IMR-90 (cell line): ENCODE results near the gene CGNL1. TPM values are rescaled to one million over a fixed set of nuclear protein-coding genes. Genes with fewer than 3 reads are reported as not detected.

Experiments used
- ATAC-seq: fragments of 200-7000 bp; cut with Tn5 transposase; 2 replicates; pipeline ENCODE4 v1.9.1; 2020; ENCODE audit warnings: low read depth, mild to moderate bottlenecking, moderate library complexity
- BruUV-seq: library from RNA; stranded (reverse); fragments of 400-500 nt; replicated peaks from 2 replicates; lab custom pipeline; 2021; lab: Mats Ljungman, UMichigan
- CTCF ChIA-PET: fragments of 300-600 bp; formaldehyde crosslinking; extraction: SDS; loops from one replicate; lab custom pipeline; 2021; ENCODE audit warnings: antibody characterized with exemption; lab: Yijun Ruan, JAX
- POLR2A ChIA-PET: fragments of 300-600 bp; sonication (Branson Sonifier 250); formaldehyde crosslinking; loops from one replicate; lab custom pipeline; 2022; ENCODE audit warnings: antibody characterized with exemption; ENCODE audit not compliant: unreplicated experiment; lab: Charles Lee
- DNase-seq: peaks from one replicate; pipeline ENCODE4 v3.0.0; 2013
- H2AFZ ChIP-seq: replicated peaks from 2 replicates; pipeline ENCODE3; 2013; ENCODE audit warnings: low read length, mild to moderate bottlenecking; ENCODE audit not compliant: poor library complexity
- H2AK5ac ChIP-seq: 2 replicates; pipeline ENCODE4 v1.6.1; 2013; ENCODE audit warnings: low read depth, low read length, inconsistent platforms
- H2AK9ac ChIP-seq: replicated peaks from 2 replicates; pipeline ENCODE3; 2013; ENCODE audit warnings: mild to moderate bottlenecking, low read depth, low read length, moderate library complexity; ENCODE audit not compliant: poor library complexity
- H2BK120ac ChIP-seq: 2 replicates; pipeline ENCODE4 v1.6.1; 2013; ENCODE audit warnings: low read depth, low read length, inconsistent platforms
- H2BK15ac ChIP-seq: 3 replicates; pipeline ENCODE4 v1.6.1; 2013; ENCODE audit warnings: low read depth, low read length, inconsistent platforms
- H2BK20ac ChIP-seq: 2 replicates; pipeline ENCODE4 v1.6.1; 2013; ENCODE audit warnings: low read depth, mild to moderate bottlenecking, inconsistent platforms, low read length, moderate library complexity
- H2BK5ac ChIP-seq: 2 replicates; pipeline ENCODE4 v1.6.1; 2013; ENCODE audit warnings: mild to moderate bottlenecking, low read depth, low read length, inconsistent platforms; ENCODE audit not compliant: poor library complexity, severe bottlenecking
- H3K14ac ChIP-seq: replicated peaks from 2 replicates; pipeline ENCODE4 v1.6.1; 2013; ENCODE audit warnings: low read depth, low read length, inconsistent platforms
- H3K18ac ChIP-seq: 2 replicates; pipeline ENCODE4 v1.6.1; 2013; ENCODE audit warnings: low read depth, low read length, control low read depth
- H3K23ac ChIP-seq: 2 replicates; pipeline ENCODE4 v1.6.1; 2013; ENCODE audit warnings: low read depth, low read length, inconsistent platforms
- H3K27ac ChIP-seq: 2 replicates; pipeline ENCODE4 v1.5.1; 2013; ENCODE audit warnings: mild to moderate bottlenecking, control low read depth, low read length; ENCODE audit not compliant: insufficient read depth
- H3K27me3 ChIP-seq: 2 replicates; pipeline ENCODE4 v1.6.1; 2013; ENCODE audit warnings: low read length; ENCODE audit not compliant: control insufficient read depth, insufficient read depth
- H3K36me3 ChIP-seq: 2 replicates; pipeline ENCODE4 v1.6.1; 2013; ENCODE audit warnings: low read length, mixed read lengths; ENCODE audit not compliant: control insufficient read depth, insufficient read depth
- H3K4ac ChIP-seq: 2 replicates; pipeline ENCODE4 v1.6.1; 2013; ENCODE audit warnings: low read depth, low read length, inconsistent platforms
- H3K4me1 ChIP-seq: 2 replicates; pipeline ENCODE4 v1.6.1; 2013; ENCODE audit warnings: low read length, mixed read lengths; ENCODE audit not compliant: control insufficient read depth, insufficient read depth
- H3K4me2 ChIP-seq: 2 replicates; pipeline ENCODE4 v1.6.1; 2013; ENCODE audit warnings: low read depth, mild to moderate bottlenecking, control low read depth, low read length, moderate library complexity
- H3K4me3 ChIP-seq: 2 replicates; pipeline ENCODE4 v1.5.1; 2013; ENCODE audit warnings: low read depth, mild to moderate bottlenecking, control low read depth, low read length, moderate library complexity; ENCODE audit not compliant: insufficient read depth
- H3K56ac ChIP-seq: 2 replicates; pipeline ENCODE4 v1.6.1; 2013; ENCODE audit warnings: low read length, inconsistent platforms; ENCODE audit not compliant: insufficient read depth; ENCODE audit errors: extremely low read depth
- H3K79me1 ChIP-seq, 2 experiments: 2 replicates each; pipeline ENCODE4 v1.6.1; 2013; ENCODE audit warnings: low read length in 2 of 2, inconsistent platforms in 1 of 2, low read depth in 1 of 2
- H3K9ac ChIP-seq: 2 replicates; pipeline ENCODE4 v1.6.1; 2013; ENCODE audit warnings: low read depth, low read length, control low read depth
- H3K9me1 ChIP-seq: 2 replicates; pipeline ENCODE4 v1.6.1; 2013; ENCODE audit warnings: low read length, inconsistent platforms; ENCODE audit not compliant: insufficient read depth
- H3K9me3 ChIP-seq: 2 replicates; pipeline ENCODE4 v1.6.1; 2013; ENCODE audit warnings: low read length; ENCODE audit not compliant: control insufficient read depth, insufficient read depth
- H4K20me1 ChIP-seq: 2 replicates; pipeline ENCODE4 v1.6.1; 2013; ENCODE audit warnings: low read length, inconsistent platforms; ENCODE audit not compliant: insufficient read depth
- H4K5ac ChIP-seq: 2 replicates; pipeline ENCODE4 v1.6.1; 2013; ENCODE audit warnings: mild to moderate bottlenecking, low read depth, low read length, control low read depth
- H4K8ac ChIP-seq, 2 experiments: 2 replicates each; pipeline ENCODE4 v1.6.1; 2013; ENCODE audit warnings: low read depth in 2 of 2, low read length in 2 of 2, control low read depth in 1 of 2, inconsistent platforms in 1 of 2
- H4K91ac ChIP-seq: 2 replicates; pipeline ENCODE4 v1.6.1; 2013; ENCODE audit warnings: low read depth, low read length, inconsistent platforms; ENCODE audit not compliant: insufficient read depth
- ELK1 ChIP-seq: fragments of 150-350 bp; IDR thresholded peaks from 2 replicates; pipeline ENCODE4 v1.6.1; 2016; ENCODE audit warnings: low read depth, mild to moderate bottlenecking, low read length, moderate library complexity, borderline replicate concordance
- MAFK ChIP-seq: IDR thresholded peaks from 2 replicates; pipeline ENCODE4 v1.6.1; 2012; ENCODE audit warnings: low read depth, low read length, improper control_type of control experiment
- WGBS, 2 experiments: methylation state at CpG; one replicate each; pipeline versions ENCODE4 v1.1.5 to v1.1.7; 2013; ENCODE audit warnings: missing lambda C conversion rate in 2 of 2; ENCODE audit not compliant: insufficient read length in 1 of 2; ENCODE audit errors: extremely low coverage in 2 of 2; 5-methylcytosine and 5-hydroxymethylcytosine counted together
- dilution Hi-C: fragments of 300-500 bp; cut with HindIII; formaldehyde crosslinking; loops from one replicate; pipeline ENCODE4 v1.14.3; 2018; ENCODE audit warnings: low sequenced_read_pairs; ENCODE audit not compliant: unreplicated experiment
- in situ Hi-C: fragments of 300-500 bp; cut with MboI; formaldehyde crosslinking; loops from 3 replicates; pipeline ENCODE4 v1.14.3; 2019; ENCODE audit warnings: low sequenced_read_pairs, inconsistent platforms, mixed read lengths
- intact Hi-C: fragments of 100-400 bp; cut with micrococcal nuclease; formaldehyde crosslinking; loops from 2 replicates; pipeline ENCODE4 v1.10.0; 2022
- polyA plus RNA-seq, 3 experiments: library from polyadenylated mRNA; depleted of rRNA; stranded (reverse); fragments of >200 nt; gene quantifications; 2 replicates each; pipeline ENCODE4 v1.2.3, GENCODE V29; 2012; ENCODE audit warnings: low replicate concordance in 1 of 3
- total RNA-seq: library from RNA; depleted of rRNA; stranded (reverse); fragments of >200 nt; gene quantifications from 2 replicates; pipeline ENCODE4 v1.2.3, GENCODE V29; 2012

CGNL1 gene
- total and polyA plus RNA-seq, 2 of the 4 experiments (the other 2 are of a cell fraction), result 0.07 to 0.18 TPM

GRCh38 chr15:57571725-57572124 lies 195.4 kb downstream of the CGNL1 start:
- H3K18ac ChIP-seq, result no peak overlapping the region
- H3K4ac ChIP-seq, result no peak overlapping the region
- H3K27ac ChIP-seq, result no peak overlapping the region
- no TSS peak for BruUV-seq
- H2AK9ac ChIP-seq, result no peak overlapping the region
- no peaks in the 10 kb centered on the region for H3K79me1 ChIP-seq
- H4K5ac ChIP-seq, result no peak overlapping the region
- DNase-seq (no peak), ATAC-seq (no peak)
- intact Hi-C loops, result no loop called here
- H3K9me3 ChIP-seq, result no peaks in the 10 kb centered on the region
- no peak overlapping the region for H4K91ac ChIP-seq
- no peak overlapping the region for H2BK15ac ChIP-seq
- no peak overlapping the region for H3K4me2 ChIP-seq
- H3K56ac ChIP-seq, result no peak overlapping the region
- H2AK5ac ChIP-seq, result no peak overlapping the region
- H3K4me3 ChIP-seq, result no peak overlapping the region
- H3K27me3 ChIP-seq, result peaks cover 6% of the 10 kb centered on the region
- H2BK120ac ChIP-seq, result no peak overlapping the region
- no peak overlapping the region for H2BK5ac ChIP-seq
- no peak overlapping the region for H2AFZ ChIP-seq
- H3K9me1 ChIP-seq, result no peaks in the 10 kb centered on the region
- ChIA-PET CTCF (interaction anchor here (0.5 kb wide), 1 partner anchor 179 kb away, joined by 3 read pairs; no protein-coding TSS in a partner anchor), POLR2A (no interaction called here)
- H4K8ac ChIP-seq, result no peak overlapping the region
- no peaks in the 10 kb centered on the region for H4K20me1 ChIP-seq
- no peak overlapping the region for H3K9ac ChIP-seq
- TF ChIP-seq ELK1, result no peak
- no peak for TF ChIP-seq MAFK
- H3K36me3 ChIP-seq, result no peaks in the 10 kb centered on the region
- H3K4me1 ChIP-seq, result no peaks in the 10 kb centered on the region
- in situ Hi-C loops, result no loop called here
- whole genome bisulfite sequencing, 2 experiments, result 83% methylated on average over 2 of the region's 7 CpGs; no CpG with 5 or more reads in 1 of the 2 experiments
- H3K14ac ChIP-seq, result no peak overlapping the region
- dilution Hi-C loops, result no loop called here
- H2BK20ac ChIP-seq, result no peak overlapping the region
- H3K23ac ChIP-seq, result no peak overlapping the region
